ENCODE measurements around the gene ZC2HC1C. TPM values are rescaled to one million over a fixed set of nuclear protein-coding genes. Genes with fewer than 3 reads are reported as not detected.
A peak's percentile ranks its signal among the peaks of the same experiment; 100 is the strongest.

Gene ZC2HC1C
- total and polyA plus RNA-seq, 2 of the 13 experiments (the other 11 are each of a cell fraction or from before 2014, with no cell fraction given): 3.3 to 3.5 TPM

DNA sequence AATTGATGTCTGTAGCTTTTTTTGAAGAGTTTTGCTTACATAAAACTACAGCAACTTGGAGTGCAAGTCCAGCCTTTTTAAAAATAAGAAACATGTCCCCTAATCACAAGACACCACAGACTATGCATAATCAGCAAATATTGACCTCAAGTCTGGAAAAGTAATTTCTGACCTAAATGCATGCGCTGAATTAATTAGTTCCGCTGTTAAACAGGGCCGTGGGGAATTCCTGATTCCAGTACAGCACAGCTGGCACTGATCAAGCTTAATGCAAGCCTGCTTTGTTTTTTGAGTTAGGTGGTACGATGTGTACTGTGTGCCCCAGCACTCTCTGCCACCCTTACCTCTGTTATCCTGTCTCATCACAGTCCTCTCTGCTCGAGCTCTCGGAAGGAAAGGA is 27.4 kb upstream of the ZC2HC1C start:
- FAIRE-seq: no peak
- in situ Hi-C loops (cut with HindIII; ENCODE audit: extremely low pct_ligation_motif_present, low pct_unique_long_range_greater_than_20kb): no loop called here
- peaks cover 6 to 10% of the 10 kb centered on the region in 2 experiments for H3K36me3 ChIP-seq (replicated peaks in 1 of 2; ENCODE audit: control insufficient read depth in 1 of 2, insufficient read depth in 2 of 2, low read length in 2 of 2)
- H3K9ac ChIP-seq (ENCODE audit: insufficient read depth, low read depth, low read length): peak overlapping the region; percentile 46
- intact Hi-C loops (cut with micrococcal nuclease; ENCODE audit: unreplicated experiment): no loop called here
- H3K79me2 ChIP-seq (ENCODE audit: insufficient read depth, low read length): peaks cover 15% of the 10 kb centered on the region
- no TSS peak for BruUV-seq (replicated peaks)
- ATAC-seq: peak; percentile 40; the same call in 1 of the 3 replicates
- peak overlapping the region; percentile 80 for H3K27ac ChIP-seq (ENCODE audit: extremely low read length, insufficient read depth, low read length)
- H3K4me3 ChIP-seq (replicated peaks in 1 of 3; ENCODE audit: insufficient read depth in 1 of 3, low read depth in 2 of 3, low read length in 3 of 3): peak overlapping the region in 1 of 3 experiments; percentile 18; a peak in 1 of 6 replicates
- no peaks in the 10 kb centered on the region for H3K9me3 ChIP-seq (ENCODE audit: low read length)
- no peaks in the 10 kb centered on the region for H4K20me1 ChIP-seq (ENCODE audit: insufficient read depth, low read length)
- H3K27me3 ChIP-seq (ENCODE audit: control insufficient read depth in 1 of 2, insufficient read depth in 2 of 2, low read length in 2 of 2): no peaks in the 10 kb centered on the region
- 73% methylated on average over 6 of the region's 6 CpGs for WGBS (ENCODE audit: low lambda C conversion rate)
- H3K4me2 ChIP-seq (ENCODE audit: low read depth, low read length): peak overlapping the region; percentile 54
- POLR2A ChIA-PET: interaction anchor here (0.8 to 3.3 kb wide), 6 partner anchors 9 to 90 kb away, joined by 3 to 13 read pairs (median 6); partner anchors contain the start of genes ACYP1, MLH3, NEK9 and ZC2HC1C
- TF ChIP-seq ZNF605 (CRISPR knock-in tag; IDR thresholded peaks at IDR 0.05) (no peak), DMAP1 (CRISPR knock-in tag; IDR thresholded peaks at IDR 0.05) (0 out of 2 replicates have a peak, but pooled peaks have one; percentile 7), MAFK (conservative IDR thresholded peaks at IDR 0.05 in 1 of 2, IDR thresholded peaks at IDR 0.05 in 1 of 2; ENCODE audit: low read length in 2 of 2) (peak; percentile 84 to 87), MAFF (IDR thresholded peaks at IDR 0.05; ENCODE audit: low read depth, low read length) (peak; percentile 80)
- TF ChIP-seq, protein P1, sequence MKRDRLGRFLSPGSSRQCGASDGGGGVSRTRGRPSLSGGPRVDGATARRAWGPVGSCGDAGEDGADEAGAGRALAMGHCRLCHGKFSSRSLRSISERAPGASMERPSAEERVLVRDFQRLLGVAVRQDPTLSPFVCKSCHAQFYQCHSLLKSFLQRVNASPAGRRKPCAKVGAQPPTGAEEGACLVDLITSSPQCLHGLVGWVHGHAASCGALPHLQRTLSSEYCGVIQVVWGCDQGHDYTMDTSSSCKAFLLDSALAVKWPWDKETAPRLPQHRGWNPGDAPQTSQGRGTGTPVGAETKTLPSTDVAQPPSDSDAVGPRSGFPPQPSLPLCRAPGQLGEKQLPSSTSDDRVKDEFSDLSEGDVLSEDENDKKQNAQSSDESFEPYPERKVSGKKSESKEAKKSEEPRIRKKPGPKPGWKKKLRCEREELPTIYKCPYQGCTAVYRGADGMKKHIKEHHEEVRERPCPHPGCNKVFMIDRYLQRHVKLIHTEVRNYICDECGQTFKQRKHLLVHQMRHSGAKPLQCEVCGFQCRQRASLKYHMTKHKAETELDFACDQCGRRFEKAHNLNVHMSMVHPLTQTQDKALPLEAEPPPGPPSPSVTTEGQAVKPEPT (CRISPR knock-in tag; IDR thresholded peaks at IDR 0.05; ENCODE audit: low read depth): no peak
- H2AFZ ChIP-seq (ENCODE audit: low read length): no peak overlapping the region
- CTCF ChIA-PET (ENCODE audit: low intra/inter-chr PET ratio, low total read pairs): no interaction called here
- peaks cover 63% of the 10 kb centered on the region for H3K4me1 ChIP-seq (ENCODE audit: insufficient read depth, low read length)
- DNase-seq (ENCODE audit: low spot score): no peak

DNA sequence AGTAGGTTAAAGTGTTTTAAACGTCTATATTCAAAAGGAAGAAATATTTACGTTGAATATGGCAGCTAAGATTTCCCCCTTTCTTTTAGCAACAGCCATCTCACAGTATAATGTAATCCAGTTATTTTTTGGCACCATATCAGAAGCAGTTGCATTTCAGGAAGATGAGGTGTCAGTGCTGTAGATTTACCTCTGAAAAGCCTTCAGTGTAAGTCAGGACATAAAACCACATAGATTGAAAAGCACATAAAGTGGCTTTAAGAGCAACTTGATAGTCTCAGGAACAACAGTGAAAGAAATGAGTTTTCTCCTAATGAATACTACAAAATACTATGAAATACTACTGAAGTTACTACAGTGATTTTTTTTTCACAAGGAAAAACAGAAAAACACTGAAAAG is 25.1 kb upstream of the ZC2HC1C start:
- FAIRE-seq (no peak), DNase-seq (ENCODE audit: low spot score) (no peak), ATAC-seq (no peak)
- ChIA-PET CTCF (ENCODE audit: low intra/inter-chr PET ratio, low total read pairs) (no interaction called here), POLR2A (no interaction called here)
- H2AFZ ChIP-seq (ENCODE audit: low read length): no peak overlapping the region
- H3K36me3 ChIP-seq (replicated peaks in 1 of 2; ENCODE audit: control insufficient read depth in 1 of 2, insufficient read depth in 2 of 2, low read length in 2 of 2): peaks cover 1 to 2% of the 10 kb centered on the region in 2 experiments; a peak in 1 of 5 replicates
- 21% methylated on average over 2 of the region's 2 CpGs for WGBS (ENCODE audit: low lambda C conversion rate)
- H3K4me3 ChIP-seq (replicated peaks in 1 of 3; ENCODE audit: insufficient read depth in 1 of 3, low read depth in 2 of 3, low read length in 3 of 3): no peak overlapping the region
- H3K27ac ChIP-seq (ENCODE audit: extremely low read length, insufficient read depth, low read length): no peak overlapping the region
- peaks cover 17% of the 10 kb centered on the region for H3K79me2 ChIP-seq (ENCODE audit: insufficient read depth, low read length)
- H3K9ac ChIP-seq (ENCODE audit: insufficient read depth, low read depth, low read length): no peak overlapping the region
- no peak overlapping the region for H3K4me2 ChIP-seq (ENCODE audit: low read depth, low read length)
- peaks cover 67% of the 10 kb centered on the region for H3K4me1 ChIP-seq (ENCODE audit: insufficient read depth, low read length)
- in situ Hi-C loops (cut with HindIII; ENCODE audit: extremely low pct_ligation_motif_present, low pct_unique_long_range_greater_than_20kb) (no loop called here), intact Hi-C loops (cut with micrococcal nuclease; ENCODE audit: unreplicated experiment) (no loop called here)
- H3K9me3 ChIP-seq (ENCODE audit: low read length): no peaks in the 10 kb centered on the region
- no peaks in the 10 kb centered on the region for H3K27me3 ChIP-seq (ENCODE audit: control insufficient read depth in 1 of 2, insufficient read depth in 2 of 2, low read length in 2 of 2)
- no peaks in the 10 kb centered on the region for H4K20me1 ChIP-seq (ENCODE audit: insufficient read depth, low read length)
- no TSS peak for BruUV-seq (replicated peaks)
- TF ChIP-seq MBD4 (IDR thresholded peaks at IDR 0.05; ENCODE audit: borderline replicate concordance, low read length) (no peak), TGIF2 (CRISPR knock-in tag; IDR thresholded peaks at IDR 0.05) (no peak), KLF15 (CRISPR knock-in tag; IDR thresholded peaks at IDR 0.05; ENCODE audit: borderline replicate concordance) (no peak), PHF8 (CRISPR knock-in tag; IDR thresholded peaks at IDR 0.05) (no peak)
- TF ChIP-seq, protein P2, sequence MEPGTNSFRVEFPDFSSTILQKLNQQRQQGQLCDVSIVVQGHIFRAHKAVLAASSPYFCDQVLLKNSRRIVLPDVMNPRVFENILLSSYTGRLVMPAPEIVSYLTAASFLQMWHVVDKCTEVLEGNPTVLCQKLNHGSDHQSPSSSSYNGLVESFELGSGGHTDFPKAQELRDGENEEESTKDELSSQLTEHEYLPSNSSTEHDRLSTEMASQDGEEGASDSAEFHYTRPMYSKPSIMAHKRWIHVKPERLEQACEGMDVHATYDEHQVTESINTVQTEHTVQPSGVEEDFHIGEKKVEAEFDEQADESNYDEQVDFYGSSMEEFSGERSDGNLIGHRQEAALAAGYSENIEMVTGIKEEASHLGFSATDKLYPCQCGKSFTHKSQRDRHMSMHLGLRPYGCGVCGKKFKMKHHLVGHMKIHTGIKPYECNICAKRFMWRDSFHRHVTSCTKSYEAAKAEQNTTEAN (CRISPR knock-in tag; conservative IDR thresholded peaks at IDR 0.05): no peak
- TF ChIP-seq, protein P3, sequence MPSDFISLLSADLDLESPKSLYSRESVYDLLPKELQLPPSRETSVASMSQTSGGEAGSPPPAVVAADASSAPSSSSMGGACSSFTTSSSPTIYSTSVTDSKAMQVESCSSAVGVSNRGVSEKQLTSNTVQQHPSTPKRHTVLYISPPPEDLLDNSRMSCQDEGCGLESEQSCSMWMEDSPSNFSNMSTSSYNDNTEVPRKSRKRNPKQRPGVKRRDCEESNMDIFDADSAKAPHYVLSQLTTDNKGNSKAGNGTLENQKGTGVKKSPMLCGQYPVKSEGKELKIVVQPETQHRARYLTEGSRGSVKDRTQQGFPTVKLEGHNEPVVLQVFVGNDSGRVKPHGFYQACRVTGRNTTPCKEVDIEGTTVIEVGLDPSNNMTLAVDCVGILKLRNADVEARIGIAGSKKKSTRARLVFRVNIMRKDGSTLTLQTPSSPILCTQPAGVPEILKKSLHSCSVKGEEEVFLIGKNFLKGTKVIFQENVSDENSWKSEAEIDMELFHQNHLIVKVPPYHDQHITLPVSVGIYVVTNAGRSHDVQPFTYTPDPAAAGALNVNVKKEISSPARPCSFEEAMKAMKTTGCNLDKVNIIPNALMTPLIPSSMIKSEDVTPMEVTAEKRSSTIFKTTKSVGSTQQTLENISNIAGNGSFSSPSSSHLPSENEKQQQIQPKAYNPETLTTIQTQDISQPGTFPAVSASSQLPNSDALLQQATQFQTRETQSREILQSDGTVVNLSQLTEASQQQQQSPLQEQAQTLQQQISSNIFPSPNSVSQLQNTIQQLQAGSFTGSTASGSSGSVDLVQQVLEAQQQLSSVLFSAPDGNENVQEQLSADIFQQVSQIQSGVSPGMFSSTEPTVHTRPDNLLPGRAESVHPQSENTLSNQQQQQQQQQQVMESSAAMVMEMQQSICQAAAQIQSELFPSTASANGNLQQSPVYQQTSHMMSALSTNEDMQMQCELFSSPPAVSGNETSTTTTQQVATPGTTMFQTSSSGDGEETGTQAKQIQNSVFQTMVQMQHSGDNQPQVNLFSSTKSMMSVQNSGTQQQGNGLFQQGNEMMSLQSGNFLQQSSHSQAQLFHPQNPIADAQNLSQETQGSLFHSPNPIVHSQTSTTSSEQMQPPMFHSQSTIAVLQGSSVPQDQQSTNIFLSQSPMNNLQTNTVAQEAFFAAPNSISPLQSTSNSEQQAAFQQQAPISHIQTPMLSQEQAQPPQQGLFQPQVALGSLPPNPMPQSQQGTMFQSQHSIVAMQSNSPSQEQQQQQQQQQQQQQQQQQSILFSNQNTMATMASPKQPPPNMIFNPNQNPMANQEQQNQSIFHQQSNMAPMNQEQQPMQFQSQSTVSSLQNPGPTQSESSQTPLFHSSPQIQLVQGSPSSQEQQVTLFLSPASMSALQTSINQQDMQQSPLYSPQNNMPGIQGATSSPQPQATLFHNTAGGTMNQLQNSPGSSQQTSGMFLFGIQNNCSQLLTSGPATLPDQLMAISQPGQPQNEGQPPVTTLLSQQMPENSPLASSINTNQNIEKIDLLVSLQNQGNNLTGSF (CRISPR knock-in tag; IDR thresholded peaks at IDR 0.05): no peak
